Measurements from ENCODE around the gene NUMA1. TPM values are rescaled to one million over a fixed set of nuclear protein-coding genes. Genes with fewer than 3 reads are reported as not detected.
A peak's percentile ranks its signal among the peaks of the same experiment; 100 is the strongest.

Gene NUMA1
- total and polyA plus RNA-seq, 12 donors = 54.1 to 159 (median 83.4) TPM

DNA sequence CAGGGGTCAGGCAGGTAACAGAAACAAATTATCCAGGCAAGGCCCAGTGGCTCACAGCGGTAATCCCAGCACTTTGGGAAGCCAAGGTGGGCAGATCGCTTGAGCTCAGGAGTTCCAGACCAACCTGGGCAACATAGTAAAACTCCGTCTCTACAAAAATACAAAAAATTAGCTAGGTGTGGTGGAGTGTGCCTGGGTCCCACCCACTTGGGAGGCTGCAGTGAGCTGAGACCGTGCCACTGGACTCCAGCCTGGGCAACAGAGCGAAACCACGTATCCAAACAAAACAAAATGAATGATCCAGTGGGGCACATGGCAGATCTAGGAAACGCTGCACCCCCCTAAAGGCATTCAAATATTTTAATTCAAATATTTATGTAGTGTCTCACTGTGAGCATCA lies 9.9 kb downstream of the NUMA1 start:
- H3K27ac ChIP-seq = peak overlapping the region in 9 of 10 donors; percentile 34 to 87 (median 71)
- 95 to 99% methylated on average over 7 of the region's 7 CpGs for WGBS, 2 donors
- no peak for DNase-seq
- intact Hi-C loops (cut with DNase I) = no loop called here
- H3K27me3 ChIP-seq = no peaks in the 10 kb centered on the region
- H3K36me3 ChIP-seq = peaks cover 0 to 25% (median 0%) of the 10 kb centered on the region in 9 donors
- H3K4me3 ChIP-seq = no peak overlapping the region
- peaks cover 6 to 78% (median 48%) of the 10 kb centered on the region in 9 donors for H3K4me1 ChIP-seq
- no peak for ATAC-seq
- TF ChIP-seq CTCF (IDR thresholded peaks at IDR 0.05) = no peak
- H3K9me3 ChIP-seq = no peaks in the 10 kb centered on the region

- WGBS, 2 donors = 9 to 20% methylated on average over 2 of the region's 2 CpGs
- ATAC-seq (peak; percentile 92 to 99 (median 94)), DNase-seq (peak; percentile 74 to 80)
- H3K4me1 ChIP-seq = peaks cover 6 to 73% (median 48%) of the 10 kb centered on the region in 9 donors
- peak overlapping the region in 1 of 10 donors; percentile 19 for H3K4me3 ChIP-seq
- peaks cover 0 to 31% (median 0%) of the 10 kb centered on the region in 9 donors for H3K36me3 ChIP-seq
- H3K9me3 ChIP-seq = no peaks in the 10 kb centered on the region
- TF ChIP-seq CTCF (IDR thresholded peaks at IDR 0.05) = no peak
- intact Hi-C loops (cut with DNase I) = no loop called here
- H3K27me3 ChIP-seq = no peaks in the 10 kb centered on the region
- peak overlapping the region; percentile 21 to 87 (median 69) for H3K27ac ChIP-seq
Measured at GRCh38 chr11:72069787-72070251, 10.5 kb downstream of the NUMA1 start.

DNA sequence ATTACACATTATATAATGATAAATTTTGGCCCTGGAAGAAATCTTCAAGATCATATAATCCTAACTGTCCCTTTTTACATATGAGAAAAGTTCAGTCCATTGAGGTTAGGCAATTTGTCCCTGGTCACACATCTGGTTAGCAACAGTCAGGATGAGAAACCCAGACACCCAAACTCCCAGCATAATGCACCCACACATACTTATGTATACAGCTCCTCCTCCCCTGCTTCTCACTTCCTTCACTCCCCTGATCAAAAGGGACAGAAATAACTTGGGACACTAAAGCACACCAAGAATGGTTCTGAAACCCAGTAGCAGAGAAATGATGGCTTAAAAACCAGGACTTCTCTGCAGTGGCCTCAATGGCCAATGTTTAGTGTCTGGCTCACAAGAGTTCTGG lies 11.1 kb downstream of the NUMA1 start:
- Histone ChIP-seq H3K9me3 (no peaks in the 10 kb centered on the region), H3K4me1 (peaks cover 6 to 70% (median 48%) of the 10 kb centered on the region in 9 donors), H3K36me3 (peaks cover 0 to 37% (median 0%) of the 10 kb centered on the region in 9 donors), H3K4me3 (peak overlapping the region in 1 of 10 donors; percentile 19), H3K27ac (peak overlapping the region in 9 of 10 donors; percentile 34 to 87 (median 71)), H3K27me3 (no peaks in the 10 kb centered on the region)
- ATAC-seq (peak in 4 of 8 donors; percentile 27 to 43 (median 35)), DNase-seq (no peak)
- no peak for TF ChIP-seq CTCF (IDR thresholded peaks at IDR 0.05)
- intact Hi-C loops (cut with DNase I) = no loop called here

DNA sequence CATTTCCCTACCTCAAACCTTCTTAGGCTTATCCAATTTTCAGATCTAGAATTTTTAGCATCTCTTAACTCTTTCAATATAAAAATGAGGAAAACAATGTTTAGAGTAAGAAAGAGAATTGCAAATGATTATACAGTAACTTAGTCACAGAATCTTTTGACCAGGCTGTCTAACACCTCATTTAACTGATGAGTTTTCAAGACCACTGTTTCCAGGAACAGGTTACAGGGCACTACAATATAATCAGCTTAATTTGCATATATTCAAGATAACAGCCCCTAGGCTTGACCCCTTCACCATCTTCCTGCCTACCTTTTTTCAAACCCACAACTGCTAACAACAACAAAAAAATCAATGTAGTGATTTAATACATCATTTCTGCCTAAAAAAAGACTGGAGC lies 12.7 kb downstream of the NUMA1 start:
- ATAC-seq = no peak

More for the DNA sequence above, 12.7 kb downstream of the NUMA1 start:
- Histone ChIP-seq H3K27me3 (no peaks in the 10 kb centered on the region), H3K9me3 (no peaks in the 10 kb centered on the region), H3K27ac (peak overlapping the region in 6 of 10 donors; percentile 5 to 87 (median 54)), H3K4me3 (no peak overlapping the region), H3K36me3 (peaks cover 0 to 47% (median 0%) of the 10 kb centered on the region in 9 donors), H3K4me1 (peaks cover 6 to 67% (median 48%) of the 10 kb centered on the region in 9 donors)
- DNase-seq = no peak
- intact Hi-C loops (cut with DNase I) = no loop called here
- no peak for TF ChIP-seq CTCF (IDR thresholded peaks at IDR 0.05)

All from heart right ventricle (tissue), 16 donors.